Measurements from ENCODE around the gene KCNJ1.

KCNJ1 gene

GRCh38 chr11:128901653-128902514, 34.8 kb upstream of the KCNJ1 start:
- DNase-seq (ENCODE audit: low read depth in 3 of 3, low spot score in 1 of 3), result no peak

- no peak for DNase-seq (ENCODE audit: low read depth in 3 of 3, low spot score in 1 of 3)
These were observed 33.4 kb upstream of the KCNJ1 start for GRCh38 chr11:128900468-128900867.

- DNase-seq (ENCODE audit: low read depth in 3 of 3, low spot score in 1 of 3), result no peak
These were observed 31.7 kb upstream of the KCNJ1 start for GRCh38 chr11:128898580-128899344.

GRCh38 chr11:128897826-128898225, 30.7 kb upstream of the KCNJ1 start:
- no peak for DNase-seq (ENCODE audit: low read depth in 3 of 3, low spot score in 1 of 3)

GRCh38 chr11:128896356-128896755, 29.3 kb upstream of the KCNJ1 start:
- no peak for DNase-seq (ENCODE audit: low read depth in 3 of 3, low spot score in 1 of 3)

GRCh38 chr11:128895526-128895925, 28.4 kb upstream of the KCNJ1 start:
- no peak for DNase-seq (ENCODE audit: low read depth in 3 of 3, low spot score in 1 of 3)

- DNase-seq (ENCODE audit: low read depth in 3 of 3, low spot score in 1 of 3), result no peak
These were observed 27.6 kb upstream of the KCNJ1 start for GRCh38 chr11:128894685-128895084.

- DNase-seq (ENCODE audit: low read depth in 3 of 3, low spot score in 1 of 3), result no peak
These were observed 27.2 kb upstream of the KCNJ1 start for GRCh38 chr11:128894286-128894681.

GRCh38 chr11:128893578-128894285, 26.6 kb upstream of the KCNJ1 start:
- DNase-seq (ENCODE audit: low read depth in 3 of 3, low spot score in 1 of 3), result no peak

- DNase-seq (ENCODE audit: low read depth in 3 of 3, low spot score in 1 of 3), result no peak
These were observed 25.9 kb upstream of the KCNJ1 start for GRCh38 chr11:128892866-128893565.

- DNase-seq (ENCODE audit: low read depth in 3 of 3, low spot score in 1 of 3), result no peak
These were observed 24.9 kb upstream of the KCNJ1 start for GRCh38 chr11:128891913-128892398.

- no peak for DNase-seq (ENCODE audit: low read depth in 3 of 3, low spot score in 1 of 3)
These were observed 23.7 kb upstream of the KCNJ1 start, which contains the start of gene KCNJ5 for GRCh38 chr11:128890543-128891368. Gene KCNJ5, plus strand, starts transcription at chr11:128891356. Its CDS starts 19,918 bp downstream, at chr11:128911274.

GRCh38 chr11:128890216-128890542, 23.1 kb upstream of the KCNJ1 start:
- no peak for DNase-seq (ENCODE audit: low read depth in 3 of 3, low spot score in 1 of 3)

- DNase-seq (ENCODE audit: low read depth in 3 of 3, low spot score in 1 of 3), result no peak
These were observed 22.6 kb upstream of the KCNJ1 start for GRCh38 chr11:128889657-128890213.

GRCh38 chr11:128888034-128888985, 21.2 kb upstream of the KCNJ1 start:
- DNase-seq (ENCODE audit: low read depth in 3 of 3, low spot score in 1 of 3), result no peak

- no peak for DNase-seq (ENCODE audit: low read depth in 3 of 3, low spot score in 1 of 3)
These were observed 19.5 kb upstream of the KCNJ1 start for GRCh38 chr11:128886406-128887124.

GRCh38 chr11:128884703-128885338, 17.7 kb upstream of the KCNJ1 start:
- no peak for DNase-seq (ENCODE audit: low read depth in 3 of 3, low spot score in 1 of 3)
